ENCODE data around the gene SUPT5H.

SUPT5H gene

GRCh38 chr19:39435499-39436349 is 9.7 kb upstream of the SUPT5H start, which contains the start of gene RPS16:
Gene RPS16, minus strand, starts transcription at chr19:39435949. Its CDS starts 54 bp downstream, at chr19:39435895.
- Histone ChIP-seq H3K4me3 (ENCODE audit: low read length) (peak within 1 kb of the TSS; percentile 100), H3K36me3 (replicated peaks; ENCODE audit: insufficient read depth, low read length) (peaks cover 16% of the 10 kb centered on the region), H3K79me2 (ENCODE audit: low read length) (peaks cover 31% of the 10 kb centered on the region), H3K4me1 (ENCODE audit: low read length) (peaks cover 49% of the 10 kb centered on the region), H3K4me2 (ENCODE audit: low read depth, low read length) (peak within 1 kb of the TSS; percentile 68), H3K9me2 (replicated peaks; ENCODE audit: insufficient read depth, low read length) (no peaks in the 10 kb centered on the region), H3K27ac (ENCODE audit: low read length) (peak within 1 kb of the TSS; percentile 65), H3K9ac (ENCODE audit: low read length) (peak within 1 kb of the TSS; percentile 96), H3F3A (ENCODE audit: insufficient read depth, low read length) (peaks cover 46% of the 10 kb centered on the region), H2AFZ (ENCODE audit: low read length) (peak within 1 kb of the TSS; percentile 20; the same call in 1 of the 2 replicates), H3K9me3 (replicated peaks; ENCODE audit: insufficient read depth, low read length) (no peaks in the 10 kb centered on the region), H3K27me3 (replicated peaks; ENCODE audit: insufficient read depth, low read length) (no peaks in the 10 kb centered on the region), H4K20me1 (ENCODE audit: insufficient read depth, low read length) (peaks cover 15% of the 10 kb centered on the region)
- peak; percentile 99 for DNase-seq
- no peak for TF ChIP-seq EZH2 (optimal IDR thresholded peaks at IDR 0.05; ENCODE audit: low read depth, low read length)
- no peak for TF ChIP-seq EZH2phosphoT487 (IDR thresholded peaks at IDR 0.05; ENCODE audit: low read length)
- TF ChIP-seq CTCF (IDR thresholded peaks at IDR 0.05; ENCODE audit: low read length), result no peak

GRCh38 chr19:39436350-39436716 is 9.0 kb upstream of the SUPT5H start:
- H3K9me3 ChIP-seq (replicated peaks; ENCODE audit: insufficient read depth, low read length), result no peaks in the 10 kb centered on the region
- H4K20me1 ChIP-seq (ENCODE audit: insufficient read depth, low read length), result peaks cover 15% of the 10 kb centered on the region
- H3K27ac ChIP-seq (ENCODE audit: low read length), result peak overlapping the region; percentile 58; the same call in 1 of the 2 replicates
- H3K9ac ChIP-seq (ENCODE audit: low read length), result peak overlapping the region; percentile 96
- DNase-seq, result no peak
- H3K4me1 ChIP-seq (ENCODE audit: low read length), result peaks cover 47% of the 10 kb centered on the region
- TF ChIP-seq EZH2phosphoT487 (IDR thresholded peaks at IDR 0.05; ENCODE audit: low read length) (no peak), CTCF (IDR thresholded peaks at IDR 0.05; ENCODE audit: low read length) (no peak), EZH2 (optimal IDR thresholded peaks at IDR 0.05; ENCODE audit: low read depth, low read length) (no peak)
- H2AFZ ChIP-seq (ENCODE audit: low read length), result peak overlapping the region; percentile 20; the same call in 1 of the 2 replicates
- H3F3A ChIP-seq (ENCODE audit: insufficient read depth, low read length), result peaks cover 40% of the 10 kb centered on the region
- H3K79me2 ChIP-seq (ENCODE audit: low read length), result peaks cover 31% of the 10 kb centered on the region
- H3K4me3 ChIP-seq (ENCODE audit: low read length), result peak overlapping the region; percentile 69
- H3K9me2 ChIP-seq (replicated peaks; ENCODE audit: insufficient read depth, low read length), result no peaks in the 10 kb centered on the region
- H3K4me2 ChIP-seq (ENCODE audit: low read depth, low read length), result peak overlapping the region; percentile 67
- no peaks in the 10 kb centered on the region for H3K27me3 ChIP-seq (replicated peaks; ENCODE audit: insufficient read depth, low read length)
- H3K36me3 ChIP-seq (replicated peaks; ENCODE audit: insufficient read depth, low read length), result peaks cover 16% of the 10 kb centered on the region

GRCh38 chr19:39438270-39438934 is 7.0 kb upstream of the SUPT5H start:
- Histone ChIP-seq H3K9me2 (replicated peaks; ENCODE audit: insufficient read depth, low read length) (no peaks in the 10 kb centered on the region), H3K27me3 (replicated peaks; ENCODE audit: insufficient read depth, low read length) (no peaks in the 10 kb centered on the region), H3K4me3 (ENCODE audit: low read length) (no peak overlapping the region), H3K4me2 (ENCODE audit: low read depth, low read length) (no peak overlapping the region), H3F3A (ENCODE audit: insufficient read depth, low read length) (peaks cover 26% of the 10 kb centered on the region), H3K9ac (ENCODE audit: low read length) (no peak overlapping the region), H2AFZ (ENCODE audit: low read length) (no peak overlapping the region), H3K36me3 (replicated peaks; ENCODE audit: insufficient read depth, low read length) (peaks cover 10% of the 10 kb centered on the region), H4K20me1 (ENCODE audit: insufficient read depth, low read length) (peaks cover 13% of the 10 kb centered on the region), H3K4me1 (ENCODE audit: low read length) (peaks cover 30% of the 10 kb centered on the region), H3K9me3 (replicated peaks; ENCODE audit: insufficient read depth, low read length) (no peaks in the 10 kb centered on the region), H3K27ac (ENCODE audit: low read length) (no peak overlapping the region), H3K79me2 (ENCODE audit: low read length) (peaks cover 28% of the 10 kb centered on the region)
- no peak for DNase-seq
- no peak for TF ChIP-seq CTCF (IDR thresholded peaks at IDR 0.05; ENCODE audit: low read length)
- TF ChIP-seq EZH2phosphoT487 (IDR thresholded peaks at IDR 0.05; ENCODE audit: low read length), result no peak
- no peak for TF ChIP-seq EZH2 (optimal IDR thresholded peaks at IDR 0.05; ENCODE audit: low read depth, low read length)
